Muscle layer of colon (tissue), 2 donors: ENCODE results near the gene ST3GAL2.

Source experiments
- H3K27ac ChIP-seq: one replicate; pipeline ENCODE4 v1.7.0; 2013; ENCODE audit warnings: low read depth, mild to moderate bottlenecking, low read length, moderate library complexity
- H3K27me3 ChIP-seq, 2 donors: one replicate each; pipeline ENCODE4 v1.7.0; 2013; ENCODE audit warnings: low read length in 2 of 2, mild to moderate bottlenecking in 2 of 2; ENCODE audit not compliant: insufficient read depth in 2 of 2, control insufficient read depth in 1 of 2
- H3K36me3 ChIP-seq: one replicate; pipeline ENCODE4 v1.7.0; 2013; ENCODE audit warnings: mild to moderate bottlenecking, low read length; ENCODE audit not compliant: insufficient read depth
- H3K4me1 ChIP-seq: one replicate; pipeline ENCODE4 v1.7.0; 2013; ENCODE audit warnings: mild to moderate bottlenecking, low read length; ENCODE audit not compliant: insufficient read depth
- H3K4me3 ChIP-seq, 2 donors: one replicate each; pipeline ENCODE4 v1.7.0; 2013; ENCODE audit warnings: low read length in 2 of 2, low read depth in 1 of 2, mild to moderate bottlenecking in 1 of 2, moderate library complexity in 1 of 2
- H3K9ac ChIP-seq: one replicate; pipeline ENCODE4 v1.7.0; 2013; ENCODE audit warnings: low read length
- H3K9me3 ChIP-seq: one replicate; pipeline ENCODE4 v1.7.0; 2013; ENCODE audit warnings: mild to moderate bottlenecking, low read length
- donor health status: abdominal sarcoma.
- donor health status: Adenocarcinoma of cecum.

The ST3GAL2 gene

DNA sequence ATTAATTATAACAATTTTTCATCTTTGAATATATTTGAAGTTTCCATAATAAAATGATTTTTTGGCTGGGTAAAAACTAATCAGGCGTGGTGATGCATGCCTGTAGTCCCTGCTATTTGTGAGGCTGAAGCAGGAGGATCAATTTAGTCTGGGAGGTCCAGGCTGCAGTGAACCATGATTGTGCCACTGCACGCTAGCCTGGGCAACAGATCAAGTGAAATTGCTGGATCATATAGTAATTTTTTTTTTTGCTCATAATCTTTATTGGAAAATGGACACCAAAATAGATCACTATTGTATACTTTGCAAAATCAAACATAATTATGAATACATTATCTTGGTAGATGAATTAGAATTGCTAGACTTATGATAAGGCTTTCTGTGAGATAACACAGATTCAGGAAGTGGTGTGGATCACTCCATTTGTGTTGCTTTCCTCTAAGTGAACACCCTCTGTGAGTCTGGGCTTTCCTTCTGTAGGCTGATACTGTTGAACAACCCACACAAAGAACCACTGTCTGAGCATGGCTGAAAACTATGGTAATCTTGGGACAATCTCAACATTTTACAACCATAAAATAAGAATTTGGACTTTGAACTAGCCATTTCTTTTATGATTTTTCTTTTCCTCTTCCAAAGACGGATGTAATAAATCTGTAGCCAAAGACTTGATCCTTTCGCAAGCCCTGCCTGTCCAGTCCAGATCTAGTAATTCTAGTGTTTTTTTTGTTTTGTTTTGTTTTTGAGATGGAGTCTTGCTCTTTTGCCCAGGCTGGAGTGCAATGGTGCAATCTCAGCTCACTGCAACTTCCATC is 5.6 kb upstream of the ST3GAL2 start:
- no peaks in the 10 kb centered on the region for H3K9me3 ChIP-seq
- H3K27me3 ChIP-seq: no peaks in the 10 kb centered on the region
- no peak overlapping the region for H3K4me3 ChIP-seq
- H3K9ac ChIP-seq: no peak overlapping the region
- H3K4me1 ChIP-seq: peaks cover 6% of the 10 kb centered on the region
- H3K36me3 ChIP-seq: no peaks in the 10 kb centered on the region
- no peak overlapping the region for H3K27ac ChIP-seq

DNA sequence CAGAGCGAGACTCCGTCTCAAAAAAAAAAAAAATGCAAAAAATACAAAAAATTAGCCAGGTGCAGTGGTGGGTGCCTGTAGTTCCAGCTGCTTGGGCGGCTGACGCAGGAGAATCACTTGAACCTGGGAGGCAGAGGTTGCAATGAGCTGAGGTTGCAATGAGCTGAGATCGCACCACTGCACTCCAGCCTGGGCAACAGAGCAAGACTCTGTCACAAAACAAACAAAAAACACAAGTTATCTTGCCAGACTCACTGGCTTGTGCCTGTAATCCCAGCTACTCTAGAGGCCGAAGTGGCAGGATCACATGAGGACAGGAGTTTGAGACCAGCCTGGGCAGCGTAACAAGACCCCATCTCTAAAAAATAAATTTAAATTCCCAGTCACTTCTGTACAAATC is 3.4 kb upstream of the ST3GAL2 start:
- no peaks in the 10 kb centered on the region for H3K36me3 ChIP-seq
- no peak overlapping the region for H3K27ac ChIP-seq
- peaks cover 12% of the 10 kb centered on the region for H3K4me1 ChIP-seq
- no peak overlapping the region for H3K9ac ChIP-seq
- H3K9me3 ChIP-seq: no peaks in the 10 kb centered on the region
- no peaks in the 10 kb centered on the region for H3K27me3 ChIP-seq
- H3K4me3 ChIP-seq: no peak overlapping the region

DNA sequence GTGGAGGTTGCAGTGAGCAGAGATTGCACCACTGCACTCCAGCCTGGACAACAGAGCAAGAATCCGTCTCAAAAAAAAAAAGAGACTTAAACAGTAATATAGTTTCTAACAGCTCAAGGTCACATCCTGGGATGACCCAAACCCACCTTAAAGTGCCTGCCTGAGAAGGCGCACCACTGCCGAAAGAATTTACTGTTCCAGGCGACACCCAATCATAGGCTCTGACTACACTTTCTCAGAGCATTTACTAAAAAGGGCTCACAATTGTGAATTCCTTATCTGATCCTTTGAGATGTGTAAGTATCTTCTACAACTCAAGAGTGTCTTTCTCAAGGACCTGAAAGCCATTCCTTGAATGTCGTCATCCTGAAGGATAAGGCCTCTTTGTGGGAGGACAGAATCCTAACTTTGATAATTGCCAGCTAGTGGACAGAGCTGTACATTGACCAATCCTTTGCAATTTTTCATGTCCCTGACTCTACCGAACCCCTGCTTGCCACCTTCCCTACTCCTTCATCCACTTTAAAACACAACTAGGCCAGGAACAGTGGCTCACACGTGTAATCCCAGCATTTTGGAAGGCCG is 2.6 kb upstream of the ST3GAL2 start:
- H3K36me3 ChIP-seq: no peaks in the 10 kb centered on the region
- H3K9ac ChIP-seq: no peak overlapping the region
- no peaks in the 10 kb centered on the region for H3K9me3 ChIP-seq
- no peak overlapping the region for H3K27ac ChIP-seq
- no peaks in the 10 kb centered on the region for H3K27me3 ChIP-seq
- peaks cover 21% of the 10 kb centered on the region for H3K4me1 ChIP-seq
- H3K4me3 ChIP-seq: no peak overlapping the region

DNA sequence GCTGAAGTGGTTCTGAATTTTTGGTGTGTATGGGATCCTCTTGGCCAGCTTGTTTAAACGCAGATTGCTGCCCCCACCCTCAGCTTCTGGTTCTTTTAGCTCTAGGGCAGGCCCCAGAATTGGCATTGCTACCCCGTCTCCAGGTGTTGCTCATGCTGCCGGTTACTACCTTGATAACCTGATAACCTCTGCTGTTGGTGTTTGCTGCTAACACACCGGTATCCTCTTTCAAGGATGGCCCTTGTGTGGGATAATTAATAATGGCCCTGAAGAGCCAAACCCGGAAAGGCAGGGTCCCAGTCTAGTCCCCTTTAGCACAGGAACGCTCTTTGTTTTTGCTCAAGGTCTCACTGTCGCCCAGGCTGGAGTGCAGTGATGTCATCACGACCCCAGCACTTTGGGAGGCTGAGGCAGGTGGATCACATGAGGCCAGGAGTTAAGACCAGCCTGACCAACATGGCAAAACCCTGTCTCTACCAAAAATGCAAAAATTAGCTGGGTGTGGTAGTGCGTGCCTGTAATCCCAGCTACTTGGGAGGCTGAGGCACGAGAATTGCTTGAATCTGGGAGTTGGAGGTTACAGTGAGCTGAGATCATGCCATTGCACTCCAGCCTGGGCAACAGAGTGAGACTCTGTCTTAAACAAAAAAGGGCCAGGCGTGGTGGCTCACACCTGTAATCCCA is 1.3 kb upstream of the ST3GAL2 start:
- Histone ChIP-seq H3K9me3 (no peaks in the 10 kb centered on the region), H3K27ac (no peak overlapping the region), H3K9ac (no peak overlapping the region), H3K36me3 (no peaks in the 10 kb centered on the region), H3K27me3 (no peaks in the 10 kb centered on the region), H3K4me3 (no peak overlapping the region), H3K4me1 (peaks cover 25% of the 10 kb centered on the region)

DNA sequence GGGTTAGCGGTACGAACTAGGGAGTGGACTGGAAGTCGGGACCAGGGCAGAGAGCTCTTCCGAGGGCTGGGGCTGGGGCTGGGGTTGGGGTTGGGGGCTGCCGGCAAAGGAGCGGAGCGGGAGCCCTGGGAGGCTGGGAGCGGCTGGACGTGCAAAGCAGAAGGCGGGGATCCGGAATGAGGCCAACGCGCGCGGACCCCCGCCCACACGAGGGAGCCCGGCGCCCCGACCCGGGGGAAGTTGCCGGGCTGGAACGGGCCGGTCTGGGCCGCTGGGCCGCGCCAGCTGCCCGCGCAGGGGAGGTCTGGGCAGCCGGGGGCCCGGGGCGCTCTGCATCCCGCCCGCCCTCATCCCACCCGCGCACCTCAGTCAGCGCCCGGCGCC is 323 bp downstream of the ST3GAL2 start:
- Histone ChIP-seq H3K4me1 (peaks cover 36% of the 10 kb centered on the region), H3K27ac (no peak overlapping the region)

DNA sequence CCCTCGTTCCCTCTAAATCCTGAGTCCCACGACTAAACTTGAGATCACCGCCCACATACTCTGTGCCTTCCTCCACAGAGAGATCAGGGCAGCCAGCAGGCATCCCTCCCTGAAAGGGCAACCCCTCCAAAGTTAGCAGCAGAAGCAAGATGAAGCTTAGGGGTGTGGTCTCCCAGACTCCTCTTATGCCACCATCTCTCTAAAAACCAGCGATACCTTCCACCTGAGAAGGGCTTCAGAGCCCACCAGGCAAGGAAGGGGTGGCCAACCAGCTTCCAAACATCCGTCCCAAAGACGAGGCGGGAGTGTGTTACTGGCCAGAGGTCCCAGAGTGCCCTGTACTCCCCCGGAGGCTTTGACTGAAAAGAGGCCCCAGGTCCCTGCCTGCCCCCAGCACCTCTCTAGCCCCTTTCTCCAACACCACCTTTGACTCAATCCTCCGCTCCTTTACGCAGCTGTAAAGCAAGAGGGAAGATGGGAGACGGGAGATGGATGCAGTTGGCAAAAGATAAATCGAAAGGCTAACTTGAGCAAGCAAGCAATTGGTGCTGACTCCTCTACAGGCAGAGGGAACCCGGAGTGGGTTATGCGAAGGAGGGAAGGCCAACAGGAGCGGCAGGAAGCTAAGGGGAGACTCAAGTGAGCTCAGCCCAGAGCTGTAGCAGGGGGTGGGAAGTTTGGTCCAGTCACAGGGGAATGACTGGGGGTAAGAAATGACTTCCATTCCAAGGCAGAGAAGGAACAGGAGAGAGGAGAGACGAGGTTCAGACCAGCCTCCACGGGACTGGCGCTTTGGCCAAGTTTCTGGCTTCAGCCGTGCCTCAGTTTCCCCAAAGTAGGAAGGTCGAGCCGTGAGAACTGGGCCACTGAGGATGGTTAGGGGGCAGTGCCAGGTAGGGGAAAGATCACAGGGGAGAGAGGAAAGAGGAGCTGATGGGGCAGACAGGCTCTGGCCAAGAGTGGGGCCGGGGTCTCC is 1.0 kb downstream of the ST3GAL2 start:
- peaks cover 43% of the 10 kb centered on the region for H3K4me1 ChIP-seq
- peak overlapping the region; percentile 64 for H3K9ac ChIP-seq
- H3K27ac ChIP-seq: peak overlapping the region; percentile 27
- H3K36me3 ChIP-seq: no peaks in the 10 kb centered on the region
- no peaks in the 10 kb centered on the region for H3K27me3 ChIP-seq
- peak overlapping the region; percentile 44 to 82 for H3K4me3 ChIP-seq
- H3K9me3 ChIP-seq: no peaks in the 10 kb centered on the region

More for the DNA sequence above, 323 bp downstream of the ST3GAL2 start:
- H3K36me3 ChIP-seq: no peaks in the 10 kb centered on the region
- H3K9ac ChIP-seq: peak overlapping the region; percentile 64
- peak overlapping the region; percentile 44 to 82 for H3K4me3 ChIP-seq
- H3K27me3 ChIP-seq: no peaks in the 10 kb centered on the region
- no peaks in the 10 kb centered on the region for H3K9me3 ChIP-seq

DNA sequence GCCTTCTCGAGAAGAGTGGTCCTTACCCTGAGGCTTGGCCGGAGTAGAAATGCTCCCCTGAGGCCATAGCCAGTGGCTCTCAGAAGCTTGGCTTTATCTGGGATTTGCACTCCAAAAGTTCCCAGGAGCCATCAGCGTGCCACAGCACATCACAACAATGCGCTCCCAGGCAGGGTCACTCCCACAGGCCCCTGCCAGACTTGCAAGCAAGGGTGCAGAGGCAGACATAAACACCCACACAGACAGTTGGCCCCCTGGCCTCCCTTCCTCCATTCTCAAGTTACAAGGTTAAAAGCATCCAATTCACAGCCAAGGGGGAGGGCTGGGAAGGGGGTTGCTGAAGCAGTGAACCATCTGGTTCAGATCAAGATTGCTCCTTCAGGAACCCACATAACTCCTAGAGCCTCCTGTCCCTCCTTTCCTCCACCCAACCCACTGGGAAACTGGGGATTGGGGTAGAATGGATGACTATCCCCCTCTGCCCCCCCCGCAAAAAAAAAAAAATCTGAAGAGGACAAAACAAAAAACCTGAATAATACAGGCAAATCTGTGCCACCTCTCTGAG is 1.8 kb downstream of the ST3GAL2 start:
- no peaks in the 10 kb centered on the region for H3K27me3 ChIP-seq
- peak overlapping the region; percentile 44 to 82 for H3K4me3 ChIP-seq
- no peaks in the 10 kb centered on the region for H3K36me3 ChIP-seq
- H3K9me3 ChIP-seq: no peaks in the 10 kb centered on the region
- no peak overlapping the region for H3K27ac ChIP-seq
- H3K4me1 ChIP-seq: peaks cover 49% of the 10 kb centered on the region
- no peak overlapping the region for H3K9ac ChIP-seq

DNA sequence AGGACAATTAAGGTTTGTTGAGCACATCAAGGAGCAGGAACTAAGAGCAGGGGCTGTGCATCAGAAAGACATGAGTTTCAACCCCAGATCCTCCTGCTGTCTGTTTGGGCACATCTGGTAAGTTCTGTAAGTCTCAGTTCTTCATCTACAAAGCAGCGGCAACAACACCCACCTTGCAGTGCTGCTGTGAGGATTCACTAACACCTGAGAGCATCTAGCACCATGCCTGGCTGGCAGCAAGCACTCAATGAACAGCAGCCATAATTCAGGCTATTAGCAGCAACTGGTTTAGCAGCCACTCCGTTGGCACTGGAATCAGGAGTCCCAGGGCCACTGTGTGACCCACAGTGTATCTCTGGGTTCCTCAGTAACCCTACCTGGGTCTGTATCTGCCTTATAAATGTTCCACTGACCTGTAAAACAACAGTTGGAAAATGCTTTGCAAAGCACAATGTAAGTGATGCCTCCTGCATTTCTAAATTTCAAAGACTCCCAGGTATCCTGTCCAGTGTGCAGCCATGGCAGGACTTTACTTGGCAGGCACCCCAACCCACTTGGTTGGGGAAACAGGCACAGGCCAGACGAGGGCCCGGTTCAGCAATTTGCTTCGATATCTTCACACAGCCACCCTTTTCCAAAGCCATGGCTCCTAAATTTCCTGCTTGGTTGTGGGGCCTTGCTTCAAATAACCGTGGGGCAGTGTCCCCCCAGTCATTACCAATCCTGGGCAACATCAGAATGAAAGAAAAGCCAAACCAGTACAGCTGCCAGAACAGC is 4.2 kb downstream of the ST3GAL2 start:
- no peak overlapping the region for H3K4me3 ChIP-seq
- no peak overlapping the region for H3K27ac ChIP-seq
- H3K9me3 ChIP-seq: no peaks in the 10 kb centered on the region
- no peak overlapping the region for H3K9ac ChIP-seq
- H3K27me3 ChIP-seq: no peaks in the 10 kb centered on the region
- no peaks in the 10 kb centered on the region for H3K36me3 ChIP-seq
- peaks cover 58% of the 10 kb centered on the region for H3K4me1 ChIP-seq

DNA sequence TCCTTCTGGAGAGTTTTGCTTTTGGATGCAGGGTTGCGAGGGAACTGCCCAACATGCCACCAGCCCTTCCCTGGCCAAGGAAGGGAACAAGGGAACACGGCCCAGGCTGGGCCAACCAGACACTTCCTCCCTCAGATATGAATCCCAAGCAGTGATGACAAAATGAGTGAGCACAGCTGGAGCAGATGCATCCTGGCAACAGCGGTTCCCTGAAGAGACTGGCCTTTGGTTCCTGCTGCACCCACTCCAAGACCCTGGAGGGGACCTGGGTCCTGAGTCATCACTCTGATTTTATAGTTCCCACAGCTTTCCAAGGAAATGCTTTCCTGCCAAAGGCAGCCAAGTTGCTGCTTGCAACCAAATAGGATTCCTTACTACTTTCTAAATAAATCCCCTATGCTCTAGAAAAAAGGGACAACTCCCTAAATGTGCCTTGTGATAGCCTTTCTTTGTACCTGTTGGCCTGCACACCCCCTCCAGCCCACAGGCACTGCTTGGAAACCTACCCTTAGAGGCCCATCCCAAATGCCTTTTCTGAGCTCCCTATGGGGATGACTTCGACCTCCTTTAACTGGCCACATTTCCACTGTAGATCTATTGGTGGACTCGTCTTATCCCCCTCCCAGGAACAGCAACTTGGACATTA is 5.3 kb downstream of the ST3GAL2 start:
- Histone ChIP-seq H3K4me1 (peaks cover 63% of the 10 kb centered on the region), H3K27ac (peak overlapping the region; percentile 59)

More for the DNA sequence above, 5.3 kb downstream of the ST3GAL2 start:
- Histone ChIP-seq H3K4me3 (peak overlapping the region in 1 of 2 donors; percentile 13), H3K9me3 (no peaks in the 10 kb centered on the region), H3K27me3 (no peaks in the 10 kb centered on the region), H3K9ac (no peak overlapping the region), H3K36me3 (no peaks in the 10 kb centered on the region)
